Thymus (tissue), 11 donors: Measurements from ENCODE around the gene CDH23. TPM values are rescaled to one million over a fixed set of nuclear protein-coding genes. Genes with fewer than 3 reads are reported as not detected.

Experiments
- DNase-seq, 9 donors: peaks; one replicate each; pipeline ENCODE4 v3.0.0-alpha.2; 2013; ENCODE audit warnings: low spot score in 9 of 9, low read depth in 6 of 9, missing footprints in 1 of 9
- H3K27ac ChIP-seq, 2 donors: one replicate each; pipeline ENCODE4 v1.5.1; 2013; ENCODE audit warnings: control low read depth in 1 of 2, low read depth in 1 of 2, low read length in 1 of 2, mild to moderate bottlenecking in 1 of 2, moderate library complexity in 1 of 2
- H3K27me3 ChIP-seq, 2 donors: one replicate each; pipeline ENCODE4 v1.5.1; 2013; ENCODE audit warnings: low read length in 1 of 2; ENCODE audit not compliant: control insufficient read depth in 2 of 2, insufficient read depth in 1 of 2
- H3K36me3 ChIP-seq, 2 donors: one replicate each; pipeline ENCODE4 v1.5.1; 2013; ENCODE audit warnings: low read length in 1 of 2, mild to moderate bottlenecking in 1 of 2, moderate library complexity in 1 of 2; ENCODE audit not compliant: control insufficient read depth in 2 of 2, insufficient read depth in 2 of 2
- H3K4me1 ChIP-seq, 2 donors: one replicate each; pipeline ENCODE4 v1.5.1; 2013; ENCODE audit warnings: low read length in 2 of 2; ENCODE audit not compliant: control insufficient read depth in 2 of 2, insufficient read depth in 2 of 2
- H3K4me3 ChIP-seq, 2 donors: one replicate each; pipeline ENCODE4 v1.5.1; 2013; ENCODE audit warnings: low read length in 2 of 2, control low read depth in 1 of 2, mild to moderate bottlenecking in 1 of 2
- H3K9me3 ChIP-seq, 2 donors: one replicate each; pipeline ENCODE4 v1.5.1; 2013; ENCODE audit warnings: low read length in 1 of 2, mild to moderate bottlenecking in 1 of 2; ENCODE audit not compliant: control insufficient read depth in 2 of 2, insufficient read depth in 1 of 2
- WGBS: extraction: QIAGEN DNeasy Blood & Tissue Kit; methylation state at CpG from one replicate; pipeline ENCODE4 v1.1.7; 2013; 5-methylcytosine and 5-hydroxymethylcytosine counted together
- polyA plus RNA-seq: library from polyadenylated mRNA; stranded (reverse); fragments of 200-250 nt; gene quantifications from one replicate; pipeline ENCODE4 v1.2.3, GENCODE V29; 2013
- total RNA-seq: library from RNA; stranded (reverse); fragments of 120-200 nt; gene quantifications from one replicate; pipeline ENCODE4 v1.2.4, GENCODE V29; 2013
- donor health status: healthy.

CDH23 gene
- total and polyA plus RNA-seq, 2 donors: 9.1 TPM

- peaks cover 31 to 49% of the 10 kb centered on the region in 2 donors for H3K4me1 ChIP-seq
- DNase-seq: peak in 4 of 9 donors; percentile 57 to 80 (median 68)
- no peaks in the 10 kb centered on the region for H3K27me3 ChIP-seq
- no peaks in the 10 kb centered on the region for H3K36me3 ChIP-seq
- 80% methylated on average over 11 of the region's 11 CpGs for WGBS
- H3K9me3 ChIP-seq: peaks cover 0 to 9% of the 10 kb centered on the region in 2 donors
- no peak overlapping the region for H3K4me3 ChIP-seq
- peak overlapping the region; percentile 79 to 86 for H3K27ac ChIP-seq
Measured at GRCh38 chr10:71860243-71861029, 463.7 kb downstream of the CDH23 start.

DNA sequence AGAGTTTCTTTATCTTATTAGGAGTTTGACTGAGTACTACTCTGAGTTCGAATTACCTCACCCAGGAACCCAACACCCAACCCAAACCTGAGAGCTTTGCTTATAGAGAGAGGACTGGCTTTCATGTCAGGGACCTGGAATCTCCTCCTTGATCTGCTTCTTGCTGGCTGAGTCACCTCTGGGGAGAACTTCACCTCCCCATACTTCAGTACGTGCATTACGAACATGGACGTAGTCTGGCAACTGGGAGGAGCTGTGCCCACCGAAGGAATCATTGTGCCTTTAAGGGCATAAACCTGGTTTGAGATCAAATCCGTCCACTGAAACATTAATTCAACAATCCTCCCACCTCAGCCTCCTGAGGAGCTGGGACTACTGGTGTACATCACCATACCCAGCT lies 466.5 kb downstream of the CDH23 start:
- Histone ChIP-seq H3K9me3 (peaks cover 0 to 8% of the 10 kb centered on the region in 2 donors), H3K27me3 (no peaks in the 10 kb centered on the region), H3K4me3 (no peak overlapping the region), H3K4me1 (peaks cover 40 to 70% of the 10 kb centered on the region in 2 donors), H3K36me3 (no peaks in the 10 kb centered on the region), H3K27ac (no peak overlapping the region)
- DNase-seq: no peak
- WGBS: 99% methylated on average over 6 of the region's 6 CpGs

- H3K4me3 ChIP-seq: no peak overlapping the region
- H3K36me3 ChIP-seq: no peaks in the 10 kb centered on the region
- H3K9me3 ChIP-seq: peaks cover 0 to 2% of the 10 kb centered on the region in 2 donors
- H3K4me1 ChIP-seq: peaks cover 34 to 60% of the 10 kb centered on the region in 2 donors
- no peak for DNase-seq
- WGBS: 68% methylated on average over 5 of the region's 5 CpGs
- H3K27ac ChIP-seq: peak overlapping the region; percentile 36 to 81
- no peaks in the 10 kb centered on the region for H3K27me3 ChIP-seq
Measured at GRCh38 chr10:71864911-71865361, 468.2 kb downstream of the CDH23 start.

Other genes starting within 250 kb of the CDH23 start
- 4.2 TPM for gene UNC5B, start 184.3 kb upstream of the CDH23 start, total RNA-seq
- 2.2 TPM for gene UNC5B, start 184.3 kb upstream of the CDH23 start, polyA plus RNA-seq
- 2.5 TPM for gene SLC29A3, start 77.7 kb upstream of the CDH23 start, total RNA-seq
- gene SLC29A3, start 77.7 kb upstream of the CDH23 start, polyA plus RNA-seq: 5.6 TPM